HG02981 (cell line): ENCODE measurements around the gene EPB41L2.

Source experiments
- ATAC-seq: cut with Tn5 transposase; IDR thresholded peaks from one replicate; pipeline ENCODE4 v1.9.1; 2021; ENCODE audit warnings: mild to moderate bottlenecking, moderate library complexity; ENCODE audit not compliant: unreplicated experiment

The EPB41L2 gene

GRCh38 chr6:130879826-130880225, 183.2 kb downstream of the EPB41L2 start:
- ATAC-seq, result no peak

DNA sequence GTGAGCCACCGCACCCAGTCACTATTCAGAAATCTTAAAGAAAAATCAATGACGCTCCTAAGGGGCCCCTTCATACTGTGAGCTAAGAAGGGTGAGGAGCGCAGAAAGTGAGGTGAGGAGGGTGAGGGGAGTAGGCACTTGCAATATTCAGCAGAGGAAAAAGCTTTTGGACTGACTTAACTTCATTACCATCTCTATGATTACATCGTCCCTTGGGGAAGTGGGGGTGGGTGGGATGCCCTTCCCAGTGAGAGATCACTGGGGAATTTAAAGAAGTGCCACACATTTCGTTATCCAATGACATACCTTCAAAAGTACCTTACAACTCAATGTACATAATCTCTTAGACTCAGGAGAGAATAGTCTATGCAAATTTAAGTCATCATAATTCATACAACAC, 189.3 kb downstream of the EPB41L2 start:
- ATAC-seq, result no peak

DNA sequence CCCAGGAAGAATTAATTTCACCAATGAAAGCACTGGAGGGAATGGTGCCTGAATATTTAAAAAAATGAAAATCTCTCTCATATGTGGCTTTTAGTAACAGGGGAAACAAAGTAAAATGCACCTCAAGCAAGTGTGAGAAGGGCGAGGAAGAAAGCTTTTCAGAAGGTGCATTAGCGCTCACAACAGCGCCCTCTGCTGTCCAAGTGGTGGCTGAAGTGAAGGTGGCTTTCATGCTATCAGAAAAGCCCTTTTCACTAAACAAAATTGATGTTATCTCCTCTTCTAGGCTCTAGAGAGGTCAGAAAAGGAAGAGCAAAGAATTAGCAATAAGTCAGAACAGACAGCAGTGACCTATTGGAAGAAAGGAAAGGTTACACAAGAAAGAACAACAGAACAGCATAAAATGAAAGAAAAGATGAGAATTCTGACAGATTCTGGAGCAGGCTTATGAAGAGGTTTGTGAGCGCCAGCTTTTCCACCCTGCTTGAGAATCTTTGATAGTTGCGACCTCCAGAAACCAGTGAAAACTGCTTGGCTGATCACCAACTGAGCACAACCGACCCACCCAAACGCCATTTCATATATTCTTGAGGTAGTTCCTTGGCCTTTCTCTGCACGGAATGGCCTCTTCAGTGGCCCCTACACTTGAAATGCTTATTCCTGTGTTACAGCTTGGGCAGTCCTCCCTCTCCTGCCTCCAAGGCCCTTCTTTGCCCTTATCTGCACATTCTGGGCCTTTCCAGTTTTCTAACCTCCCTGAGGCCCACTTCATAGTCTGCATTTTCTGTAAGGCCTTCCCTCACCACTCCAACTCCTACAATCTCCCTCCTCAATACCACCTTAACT, 190.6 kb downstream of the EPB41L2 start:
- peak; percentile 53 for ATAC-seq

DNA sequence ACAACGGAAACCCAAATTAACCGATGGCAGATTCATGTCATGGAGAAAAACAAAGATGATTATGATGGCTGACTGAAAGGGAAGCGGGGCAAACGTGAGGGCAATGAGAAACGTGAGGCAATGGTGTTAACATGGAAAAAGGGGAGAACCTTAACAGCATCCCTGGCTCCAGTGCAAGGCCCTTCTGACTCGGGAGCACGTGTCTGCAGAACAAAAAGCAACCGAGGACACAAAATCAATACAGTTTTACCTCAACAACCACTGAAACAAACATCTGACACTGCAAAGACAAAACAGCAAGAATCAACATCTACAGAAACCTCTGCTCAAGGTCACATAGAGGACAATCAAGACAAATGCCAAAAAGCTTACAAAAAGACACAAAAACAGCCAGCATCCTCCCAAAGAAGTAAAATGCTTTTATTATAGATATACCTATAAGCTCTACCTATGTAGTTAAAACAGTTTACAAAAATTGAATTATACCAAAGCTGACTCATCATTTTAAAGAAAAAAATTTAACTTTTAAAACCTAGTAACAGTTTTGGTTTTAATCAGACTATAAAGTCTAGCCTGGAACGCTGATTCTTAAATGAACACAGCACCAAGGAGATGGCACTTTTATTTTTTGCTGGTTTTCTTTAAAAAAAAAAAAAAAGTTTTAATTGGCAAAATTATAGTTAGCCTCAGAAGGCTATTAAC, 192.7 kb downstream of the EPB41L2 start:
- no peak for ATAC-seq

DNA sequence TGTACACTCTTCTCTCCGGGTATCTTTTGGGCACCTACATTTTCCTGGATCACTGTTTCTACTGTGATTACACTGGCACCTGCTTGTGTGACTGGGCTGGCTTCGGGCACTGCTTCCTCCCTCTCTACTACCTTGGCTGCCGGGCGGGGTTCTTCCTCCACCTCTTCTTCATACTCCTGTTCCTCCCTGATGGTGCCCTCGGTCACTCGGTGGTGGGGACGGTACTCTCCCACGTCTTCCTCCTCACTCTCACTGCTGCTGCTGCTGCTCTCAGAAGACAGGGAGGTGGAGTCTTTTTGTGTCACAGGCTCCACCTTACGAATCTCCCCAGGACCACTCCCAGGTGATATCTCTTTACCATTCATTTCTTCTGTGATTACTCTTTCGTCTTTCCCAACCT, 193.4 kb downstream of the EPB41L2 start:
- ATAC-seq, result no peak

- no peak for ATAC-seq
Measured at GRCh38 chr6:130865793-130866192, 197.3 kb downstream of the EPB41L2 start.

DNA sequence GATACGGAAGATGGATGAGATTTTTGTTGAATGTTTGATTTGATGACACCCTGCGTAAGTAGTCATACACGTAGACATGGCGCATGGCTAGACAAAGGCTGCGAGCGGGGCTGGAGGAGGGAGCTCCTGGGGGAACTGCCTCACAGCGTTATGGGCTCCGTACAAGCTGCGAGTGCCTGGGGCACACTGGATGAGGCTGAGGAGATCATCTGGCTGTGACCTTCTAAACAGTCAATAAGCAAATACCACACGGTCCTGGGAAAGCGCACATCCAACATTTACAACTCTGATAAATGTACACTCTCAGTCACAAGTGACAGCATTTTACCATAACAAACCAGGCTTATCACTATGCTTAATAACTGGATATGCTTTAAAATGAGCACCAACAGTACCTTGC, 198.7 kb downstream of the EPB41L2 start:
- no peak for ATAC-seq

- ATAC-seq, result no peak
Measured at GRCh38 chr6:130863415-130864230, 199.4 kb downstream of the EPB41L2 start.

DNA sequence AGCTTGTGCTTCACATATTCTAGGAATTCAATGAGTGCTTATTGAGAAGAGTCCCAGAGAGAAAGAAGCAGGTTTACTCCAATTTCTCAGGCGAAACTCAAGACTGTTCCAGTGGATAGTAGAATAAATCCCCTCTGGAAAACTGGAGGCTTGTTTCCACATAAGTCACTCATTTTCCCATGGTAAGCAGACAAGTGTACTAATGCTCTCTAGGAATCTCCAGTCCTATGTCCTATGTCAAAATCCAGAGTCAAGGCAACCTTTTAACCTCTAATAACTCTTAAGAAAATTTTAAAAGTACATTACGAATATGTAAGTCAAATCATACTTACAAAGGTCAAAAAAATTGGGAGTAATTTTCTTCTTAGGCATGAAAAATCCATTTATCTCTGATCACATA, 200.7 kb downstream of the EPB41L2 start:
- ATAC-seq, result no peak

DNA sequence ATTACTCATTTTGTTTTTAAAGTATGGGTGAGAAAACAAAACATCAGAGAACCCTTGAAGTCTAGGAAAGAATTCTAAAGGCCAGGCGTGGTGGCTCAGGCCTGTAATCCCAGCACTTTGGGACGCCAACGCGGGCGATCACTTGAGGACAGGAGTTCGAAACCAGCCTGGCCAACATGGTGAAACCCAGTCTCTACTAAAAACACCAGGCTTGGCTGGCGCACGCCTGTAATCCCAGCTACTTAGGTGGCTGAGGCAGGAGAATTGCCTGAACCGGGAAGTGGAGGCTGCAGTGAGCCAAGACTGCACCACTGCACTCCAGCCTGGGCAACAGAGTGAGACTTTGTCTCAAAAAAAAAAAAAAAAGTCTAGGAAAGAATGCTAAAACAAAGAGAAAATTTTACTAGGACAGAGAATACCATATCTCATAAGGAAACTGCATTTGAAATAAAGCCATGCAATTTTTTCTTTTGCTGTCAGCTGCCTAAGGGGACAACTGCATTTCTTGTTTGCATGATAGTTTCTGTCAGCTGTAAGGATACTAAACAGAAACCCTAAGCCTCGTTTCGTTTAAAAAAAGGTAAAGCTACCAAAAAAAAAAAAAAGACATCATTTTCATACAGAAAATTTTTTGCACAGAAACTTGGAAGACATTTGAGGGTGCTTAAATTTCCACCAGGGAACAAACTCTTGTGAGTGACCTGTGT, 203.7 kb downstream of the EPB41L2 start:
- no peak for ATAC-seq

DNA sequence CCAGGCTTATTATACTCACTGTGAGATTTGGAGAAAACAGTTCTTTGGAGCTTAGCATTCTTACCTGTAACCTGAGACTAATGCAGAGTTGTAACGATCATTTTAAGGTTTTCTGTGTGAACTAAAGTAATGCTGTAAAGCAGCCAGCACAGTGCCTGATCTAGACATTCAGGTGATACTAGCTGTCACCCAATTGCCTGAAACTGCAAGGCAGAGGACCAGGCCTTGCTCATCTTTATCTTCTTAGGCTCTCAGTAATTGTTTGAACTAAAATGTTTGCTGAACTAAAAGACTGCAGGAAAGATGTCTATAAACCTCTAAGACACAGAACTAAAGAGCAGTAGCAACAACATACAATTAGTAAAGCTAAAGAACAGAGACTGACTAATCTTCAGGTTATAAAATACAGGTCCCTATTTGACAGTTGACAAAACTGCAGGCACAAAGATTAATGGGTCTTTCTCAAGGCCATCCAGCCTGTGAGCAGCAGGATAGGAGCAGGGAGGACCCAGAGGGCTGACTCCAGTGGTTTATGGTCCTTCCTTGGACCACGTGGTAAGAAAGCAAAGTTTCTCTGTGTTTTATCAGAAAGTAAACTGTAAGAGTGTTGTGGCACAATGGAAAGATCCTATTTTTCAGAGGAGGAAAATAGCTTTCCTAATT, 204.4 kb downstream of the EPB41L2 start:
- no peak for ATAC-seq

GRCh38 chr6:130858054-130858453, 205.0 kb downstream of the EPB41L2 start:
- no peak for ATAC-seq

GRCh38 chr6:130853555-130854183, 209.4 kb downstream of the EPB41L2 start:
- no peak for ATAC-seq

GRCh38 chr6:130852844-130853554, 210.0 kb downstream of the EPB41L2 start:
- ATAC-seq, result no peak

DNA sequence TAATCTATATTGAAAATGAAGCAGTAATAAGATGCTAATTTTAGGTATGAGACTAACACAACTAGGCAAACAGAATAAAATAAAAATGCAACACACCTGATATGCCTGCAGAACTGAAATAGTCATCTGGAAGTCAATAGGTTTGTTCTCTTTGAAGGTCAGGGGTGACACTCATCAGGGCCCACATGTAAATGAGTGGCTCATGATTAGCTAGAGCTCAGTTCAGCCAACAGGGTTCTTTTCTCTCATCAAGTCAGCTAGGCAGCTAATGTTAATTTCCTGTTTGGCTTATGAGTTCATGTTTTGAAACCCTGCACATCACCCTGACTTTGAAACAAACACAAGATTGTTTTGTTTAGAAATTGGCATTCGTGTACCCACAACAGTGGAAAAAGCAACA, 212.0 kb downstream of the EPB41L2 start:
- no peak for ATAC-seq

GRCh38 chr6:130849594-130849993, 213.5 kb downstream of the EPB41L2 start:
- ATAC-seq, result no peak

- peak; percentile 93 for ATAC-seq
Measured at GRCh38 chr6:130848945-130849344, 214.1 kb downstream of the EPB41L2 start.

GRCh38 chr6:130847001-130847910, 215.8 kb downstream of the EPB41L2 start:
- no peak for ATAC-seq
